Measurements from ENCODE around the gene AQP12B.

- no peak for TF ChIP-seq CTCF (conservative IDR thresholded peaks at IDR 0.05)
- TF ChIP-seq ZFX (IDR thresholded peaks at IDR 0.05): no peak
Observed at GRCh38 chr2:240672076-240672700, 10.5 kb downstream of the AQP12B start.
